Measurements from ENCODE around the gene RAB6B. TPM values are rescaled to one million over a fixed set of nuclear protein-coding genes. Genes with fewer than 3 reads are reported as not detected.

The RAB6B gene
- total and polyA plus RNA-seq, 2 of the 4 experiments (the other 2 are of a cell fraction): 0.18 to 1.2 TPM

GRCh38 chr3:133901083-133901482 lies 5.4 kb upstream of the RAB6B start:
- Histone ChIP-seq H2BK15ac (ENCODE audit: low read depth, low read length) (no peak overlapping the region), H2AK5ac (ENCODE audit: low read depth, low read length) (no peak overlapping the region), H2BK120ac (ENCODE audit: low read depth, low read length) (no peak overlapping the region), H3K4ac (ENCODE audit: low read depth, low read length) (no peak overlapping the region), H3K4me1 (ENCODE audit: control insufficient read depth, insufficient read depth, low read length) (no peaks in the 10 kb centered on the region), H2BK5ac (ENCODE audit: low read depth, low read length, poor library complexity, severe bottlenecking) (no peak overlapping the region), H3K56ac (ENCODE audit: extremely low read depth, insufficient read depth, low read length) (no peak overlapping the region), H3K23ac (ENCODE audit: low read depth, low read length) (no peak overlapping the region), H2BK20ac (ENCODE audit: low read depth, low read length) (no peak overlapping the region), H3K9me3 (ENCODE audit: control insufficient read depth, insufficient read depth, low read length) (no peaks in the 10 kb centered on the region), H3K9ac (ENCODE audit: low read depth, low read length) (no peak overlapping the region), H3K9me1 (ENCODE audit: insufficient read depth, low read length) (no peaks in the 10 kb centered on the region), H3K79me1 (ENCODE audit: low read depth in 1 of 2, low read length in 2 of 2) (no peaks in the 10 kb centered on the region), H4K5ac (ENCODE audit: low read depth, low read length) (no peak overlapping the region), H2AFZ (replicated peaks; ENCODE audit: low read length, poor library complexity) (no peak overlapping the region), H4K20me1 (ENCODE audit: insufficient read depth, low read length) (no peaks in the 10 kb centered on the region), H3K18ac (ENCODE audit: low read depth, low read length) (no peak overlapping the region), H4K8ac (ENCODE audit: low read depth in 2 of 2, low read length in 2 of 2) (no peak overlapping the region), H3K4me2 (ENCODE audit: low read depth, low read length) (no peak overlapping the region), H3K14ac (replicated peaks; ENCODE audit: low read depth, low read length) (no peak overlapping the region), H3K4me3 (ENCODE audit: insufficient read depth, low read depth, low read length) (no peak overlapping the region), H3K36me3 (ENCODE audit: control insufficient read depth, insufficient read depth, low read length) (no peaks in the 10 kb centered on the region), H4K91ac (ENCODE audit: insufficient read depth, low read depth, low read length) (no peak overlapping the region), H2AK9ac (replicated peaks; ENCODE audit: low read depth, low read length, poor library complexity) (no peak overlapping the region), H3K27ac (ENCODE audit: insufficient read depth, low read length) (no peak overlapping the region), H3K27me3 (ENCODE audit: control insufficient read depth, insufficient read depth, low read length) (peaks cover 33% of the 10 kb centered on the region)
- intact Hi-C loops (cut with micrococcal nuclease): no loop called here
- DNase-seq (no peak), ATAC-seq (ENCODE audit: low read depth) (no peak)
- no peak for TF ChIP-seq BHLHE40 (IDR thresholded peaks at IDR 0.05; ENCODE audit: low read depth, low read length)
- no peak for TF ChIP-seq FOS (IDR thresholded peaks at IDR 0.05; ENCODE audit: low read depth, low read length)
- no peak for TF ChIP-seq RCOR1 (IDR thresholded peaks at IDR 0.05; ENCODE audit: insufficient replicate concordance, low read length)
- TF ChIP-seq CHD1 (IDR thresholded peaks at IDR 0.05; ENCODE audit: low read depth, low read length): no peak
- no peak for TF ChIP-seq MXI1 (IDR thresholded peaks at IDR 0.05; ENCODE audit: borderline replicate concordance, low read depth, low read length)
- no peak for TF ChIP-seq CTCF (conservative IDR thresholded peaks at IDR 0.05; ENCODE audit: low read depth, low read length)
- TF ChIP-seq MAZ (IDR thresholded peaks at IDR 0.05; ENCODE audit: borderline replicate concordance, low read depth, low read length): no peak
- TF ChIP-seq RFX5 (IDR thresholded peaks at IDR 0.05; ENCODE audit: low read depth, low read length): no peak
- TF ChIP-seq NFE2L2 (IDR thresholded peaks at IDR 0.05; ENCODE audit: low read depth, low read length): no peak
- no peak for TF ChIP-seq POLR2A (IDR thresholded peaks at IDR 0.05; ENCODE audit: low read depth, low read length)
- no peak for TF ChIP-seq MAFK (IDR thresholded peaks at IDR 0.05; ENCODE audit: low read depth, low read length)
- no peak for TF ChIP-seq ELK1 (IDR thresholded peaks at IDR 0.05; ENCODE audit: borderline replicate concordance, low read depth, low read length)
- TF ChIP-seq SMC3 (IDR thresholded peaks at IDR 0.05; ENCODE audit: low read depth, low read length): no peak
- TF ChIP-seq RAD21 (IDR thresholded peaks at IDR 0.05; ENCODE audit: low read length): no peak
- ChIA-PET POLR2A (ENCODE audit: unreplicated experiment) (no interaction called here), CTCF (no interaction called here)
- in situ Hi-C loops (cut with MboI; ENCODE audit: low sequenced_read_pairs): no loop called here
- dilution Hi-C loops (cut with HindIII; ENCODE audit: low sequenced_read_pairs, unreplicated experiment): no loop called here
- no CpG with 5 or more reads among the region's 1 CpG for WGBS, 2 experiments (ENCODE audit: extremely low coverage in 2 of 2, insufficient read length in 1 of 2)
- no TSS peak for BruUV-seq (replicated peaks)
